LNCaP clone FGC (cell line): Measurements from ENCODE around the gene MYL3.

Experiments used
- DNase-seq: peaks from one replicate; pipeline ENCODE4 v3.0.0-alpha.2; 2011; ENCODE audit warnings: low read depth
- H3K4me3 ChIP-seq: 2 replicates; pipeline ENCODE4 v1.5.1; 2011; ENCODE audit warnings: mild to moderate bottlenecking, low read depth, low read length, control low read depth
- CTCF ChIP-seq: IDR thresholded peaks from 2 replicates; pipeline ENCODE4 v1.5.1; 2012; ENCODE audit warnings: mild to moderate bottlenecking; ENCODE audit not compliant: control insufficient read depth, insufficient read depth; ENCODE audit errors: extremely low read depth

Gene MYL3

GRCh38 chr3:46907960-46908293 lies 44.7 kb upstream of the MYL3 start:
- H3K4me3 ChIP-seq: no peak overlapping the region
- no peak for DNase-seq
- no peak for TF ChIP-seq CTCF

- DNase-seq: no peak
- no peak overlapping the region for H3K4me3 ChIP-seq
- TF ChIP-seq CTCF: no peak
These were observed 44.0 kb upstream of the MYL3 start for GRCh38 chr3:46907271-46907670.

- DNase-seq: no peak
- TF ChIP-seq CTCF: no peak
- H3K4me3 ChIP-seq: no peak overlapping the region
These were observed 43.3 kb upstream of the MYL3 start for GRCh38 chr3:46906471-46907058.

GRCh38 chr3:46905661-46906451 lies 42.6 kb upstream of the MYL3 start:
- no peak for DNase-seq
- no peak overlapping the region for H3K4me3 ChIP-seq
- TF ChIP-seq CTCF: no peak

GRCh38 chr3:46905213-46905560 lies 41.9 kb upstream of the MYL3 start:
- no peak for TF ChIP-seq CTCF
- no peak overlapping the region for H3K4me3 ChIP-seq

GRCh38 chr3:46904303-46905212 lies 41.3 kb upstream of the MYL3 start:
- H3K4me3 ChIP-seq: no peak overlapping the region
- DNase-seq: no peak
- no peak for TF ChIP-seq CTCF

More at GRCh38 chr3:46905213-46905560, 41.9 kb upstream of the MYL3 start:
- no peak for DNase-seq
